IPS-18c (cell line): Measurements from ENCODE around the gene UBASH3A.
"Not testable (repeated sequence)": the region's sequence is repeated elsewhere in the genome, so short reads cannot be mapped to it uniquely, and the experiment has no call there.

Experiments
- H3K4me3 ChIP-seq: 2 replicates; pipeline ENCODE4 v1.7.0; 2013; ENCODE audit warnings: low read depth, mild to moderate bottlenecking, low read length, moderate library complexity; ENCODE audit not compliant: insufficient read depth
- H3K9me3 ChIP-seq: one replicate; pipeline ENCODE4 v1.6.1; 2013; ENCODE audit warnings: mild to moderate bottlenecking, low read length, moderate library complexity; ENCODE audit not compliant: control insufficient read depth, insufficient read depth

UBASH3A gene

DNA sequence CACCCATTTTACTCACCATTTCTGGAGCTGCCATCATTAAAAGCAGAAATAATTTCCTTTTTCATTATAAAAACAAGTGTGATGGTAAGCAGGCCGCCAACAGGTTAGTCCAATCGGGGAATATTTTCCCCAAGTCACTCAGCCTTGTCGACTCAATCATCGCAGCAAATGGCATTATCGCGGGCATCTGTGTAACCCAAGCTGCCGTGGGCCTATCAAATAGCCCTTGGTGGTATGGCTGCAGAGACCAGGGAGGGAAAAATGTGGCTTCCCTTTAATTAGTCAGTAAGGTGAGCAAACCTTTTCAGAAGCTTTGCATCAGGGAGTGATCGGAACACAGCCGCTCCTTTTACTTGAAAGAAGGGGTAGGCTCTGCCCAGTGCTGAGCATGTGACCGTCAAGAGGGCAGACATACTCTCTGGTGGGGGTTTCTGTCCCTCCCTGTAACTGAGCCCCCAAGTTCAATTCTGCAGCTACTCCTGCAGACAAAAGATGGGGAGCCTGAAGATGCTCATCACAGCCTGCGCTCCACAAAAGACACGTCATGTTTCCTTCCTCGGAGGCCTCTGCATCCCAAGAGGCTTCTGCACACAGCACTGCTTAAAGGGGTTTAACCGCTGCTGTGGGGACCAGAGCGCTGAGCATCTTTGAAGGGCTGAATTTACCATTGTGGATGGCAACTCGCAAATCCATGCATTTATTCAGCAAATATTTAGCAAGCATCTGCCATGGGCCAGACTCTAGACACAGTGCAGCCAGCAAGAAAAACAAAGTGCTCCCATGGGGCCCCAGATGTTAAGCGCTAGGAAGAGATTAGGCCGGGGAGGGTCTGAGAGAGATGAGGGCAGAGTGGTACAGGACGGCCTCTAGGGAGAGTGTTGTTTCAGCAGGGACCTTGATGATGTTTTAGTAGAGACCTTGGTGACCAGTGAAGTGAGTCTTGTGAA lies 6.6 kb upstream of the UBASH3A start:
- Histone ChIP-seq H3K9me3 (no peaks in the 10 kb centered on the region), H3K4me3 (no peak overlapping the region)

GRCh38 chr21:42397746-42398394 lies 5.8 kb upstream of the UBASH3A start:
- H3K9me3 ChIP-seq = no peaks in the 10 kb centered on the region
- no peak overlapping the region for H3K4me3 ChIP-seq

DNA sequence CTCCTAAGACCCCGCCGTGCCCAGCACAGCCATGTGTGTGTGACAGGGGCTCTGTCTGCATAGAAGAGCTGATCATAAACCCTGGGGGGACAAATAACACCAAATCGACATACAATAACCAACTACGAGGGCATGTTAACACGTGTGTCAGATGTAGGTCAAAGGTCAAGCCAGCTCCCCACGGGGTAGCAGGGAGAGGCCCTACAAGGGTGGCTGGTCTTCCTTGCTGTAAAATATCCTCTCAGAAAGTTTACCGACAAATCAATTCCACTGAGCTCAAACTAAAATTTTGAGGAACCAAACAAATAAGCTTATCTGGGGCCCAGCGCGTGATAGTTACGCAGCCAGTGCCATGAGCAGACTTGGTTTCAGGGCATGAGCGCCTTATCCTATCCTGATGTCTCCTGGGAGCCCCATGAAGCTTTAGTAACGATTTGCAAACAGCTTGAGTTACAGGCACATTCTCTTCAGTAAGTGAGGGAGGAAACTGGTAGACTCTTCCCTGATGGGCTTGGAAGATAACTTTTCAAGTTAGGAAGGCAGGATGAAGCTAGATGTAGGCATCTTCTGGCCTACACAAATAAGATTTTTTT lies 5.2 kb upstream of the UBASH3A start:
- Histone ChIP-seq H3K9me3 (no peaks in the 10 kb centered on the region), H3K4me3 (no peak overlapping the region)

DNA sequence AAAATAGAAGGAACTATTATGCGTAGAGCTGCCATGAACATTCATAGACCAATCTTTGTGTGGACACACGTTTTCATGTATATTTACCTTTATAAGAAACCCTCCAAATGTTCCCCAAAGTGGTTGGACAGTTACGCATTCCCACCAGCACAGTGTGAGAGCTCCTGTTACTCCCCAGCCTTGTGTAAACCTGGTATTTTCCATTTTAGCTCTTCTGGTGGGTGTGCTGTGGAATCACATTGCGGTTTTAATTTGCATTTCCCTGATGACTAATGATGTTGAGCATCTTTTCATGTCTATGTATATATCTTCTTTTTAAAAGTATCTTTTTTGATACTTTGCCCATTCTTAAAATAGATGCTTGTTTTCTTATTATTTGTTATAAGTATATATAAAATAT lies 3.2 kb upstream of the UBASH3A start:
- Histone ChIP-seq H3K9me3 (no peaks in the 10 kb centered on the region), H3K4me3 (no peak overlapping the region)

DNA sequence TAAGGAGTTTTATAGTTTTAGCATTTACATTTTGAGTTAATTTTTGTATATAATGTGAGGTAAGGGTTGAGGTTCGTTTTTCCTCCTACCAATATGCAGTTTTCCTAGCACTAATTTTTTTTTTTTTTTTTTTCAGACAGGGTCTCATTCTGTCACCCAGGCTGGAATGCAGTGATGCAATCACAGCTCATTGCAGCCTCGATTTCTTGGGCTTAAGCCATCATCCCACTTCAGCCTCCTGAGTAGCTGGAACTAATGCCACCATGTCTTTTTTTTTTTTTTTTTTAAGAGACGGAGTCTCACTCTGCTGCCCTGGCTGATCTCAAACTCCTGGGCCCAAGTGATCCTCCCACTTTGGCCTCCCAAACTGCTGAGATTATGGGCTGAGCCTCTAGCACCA lies 2.5 kb upstream of the UBASH3A start:
- H3K9me3 ChIP-seq = no peaks in the 10 kb centered on the region
- H3K4me3 ChIP-seq = no peak overlapping the region

GRCh38 chr21:42401820-42402251 lies 1.9 kb upstream of the UBASH3A start:
- Histone ChIP-seq H3K9me3 (no peaks in the 10 kb centered on the region), H3K4me3 (no peak overlapping the region)

- Histone ChIP-seq H3K4me3 (no peak overlapping the region), H3K9me3 (no peaks in the 10 kb centered on the region)
These were observed 837 bp downstream of the UBASH3A start for GRCh38 chr21:42404539-42404938.

- H3K4me3 ChIP-seq = no peak overlapping the region
- no peaks in the 10 kb centered on the region for H3K9me3 ChIP-seq
These were observed 1.6 kb downstream of the UBASH3A start for GRCh38 chr21:42405064-42406013.

DNA sequence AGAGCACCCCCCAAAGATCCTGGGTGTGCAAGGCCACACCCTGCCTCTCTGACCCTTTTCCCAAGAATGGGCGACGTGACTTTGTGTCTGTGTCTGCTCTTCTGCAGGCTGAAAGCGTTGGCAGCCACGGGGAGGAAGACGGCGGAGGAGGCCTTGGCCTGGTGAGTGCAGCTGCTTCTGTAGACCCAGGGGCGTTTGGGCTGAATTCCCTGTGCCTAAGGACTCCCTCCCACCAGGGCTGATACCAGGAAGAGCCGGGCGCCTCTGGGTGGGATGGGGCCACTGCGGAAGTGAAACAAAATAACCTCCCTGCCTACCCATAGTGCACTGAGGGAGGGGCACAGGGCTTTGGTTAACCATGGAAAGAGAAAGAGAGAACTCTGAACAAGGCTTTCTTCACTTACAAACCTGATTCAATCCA lies 2.5 kb downstream of the UBASH3A start:
- Histone ChIP-seq H3K9me3 (no peaks in the 10 kb centered on the region), H3K4me3 (no peak overlapping the region)

DNA sequence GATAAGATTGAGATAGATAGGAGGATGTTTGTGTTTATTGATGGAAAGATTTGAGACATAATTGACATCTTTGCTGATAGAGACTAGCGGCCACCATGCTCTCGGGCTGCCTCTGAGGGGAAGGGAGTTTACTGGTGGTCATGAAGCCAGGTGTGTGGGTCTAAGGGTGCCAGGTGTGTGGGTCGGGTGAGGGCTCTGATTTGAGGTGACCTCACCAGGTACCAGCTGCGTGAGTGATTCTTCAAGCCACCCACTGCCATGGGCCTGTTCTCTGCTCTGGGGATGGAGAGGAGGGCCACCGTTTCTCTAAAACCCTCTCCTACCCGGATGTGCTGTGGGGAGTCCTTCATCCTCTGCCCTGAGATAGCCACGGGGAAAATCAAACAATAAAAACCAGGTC lies 3.2 kb downstream of the UBASH3A start:
- no peak overlapping the region for H3K4me3 ChIP-seq
- H3K9me3 ChIP-seq = no peaks in the 10 kb centered on the region

GRCh38 chr21:42407476-42407875 lies 3.8 kb downstream of the UBASH3A start:
- H3K4me3 ChIP-seq = no peak overlapping the region
- H3K9me3 ChIP-seq = no peaks in the 10 kb centered on the region

DNA sequence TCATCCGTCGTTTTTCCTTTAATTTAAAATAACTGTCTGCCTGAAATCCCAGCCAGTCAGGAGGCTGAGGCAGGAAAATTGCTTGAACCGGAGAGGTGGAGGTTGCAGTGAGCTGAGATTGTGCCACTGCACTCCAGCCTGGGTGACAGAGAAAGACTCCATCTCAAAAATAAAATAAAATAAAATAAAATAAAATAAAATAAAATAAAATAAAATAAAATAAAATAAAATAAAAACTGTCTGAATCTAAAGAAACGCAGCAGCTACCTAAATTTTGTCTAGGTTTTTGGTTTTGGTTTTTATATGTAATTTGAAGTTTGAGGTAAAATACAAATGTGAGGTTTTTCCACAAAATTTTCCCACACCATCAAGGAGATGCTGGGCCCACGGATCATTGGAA lies 5.0 kb downstream of the UBASH3A start:
- H3K9me3 ChIP-seq, H3K4me3 ChIP-seq: not testable (repeated sequence)

DNA sequence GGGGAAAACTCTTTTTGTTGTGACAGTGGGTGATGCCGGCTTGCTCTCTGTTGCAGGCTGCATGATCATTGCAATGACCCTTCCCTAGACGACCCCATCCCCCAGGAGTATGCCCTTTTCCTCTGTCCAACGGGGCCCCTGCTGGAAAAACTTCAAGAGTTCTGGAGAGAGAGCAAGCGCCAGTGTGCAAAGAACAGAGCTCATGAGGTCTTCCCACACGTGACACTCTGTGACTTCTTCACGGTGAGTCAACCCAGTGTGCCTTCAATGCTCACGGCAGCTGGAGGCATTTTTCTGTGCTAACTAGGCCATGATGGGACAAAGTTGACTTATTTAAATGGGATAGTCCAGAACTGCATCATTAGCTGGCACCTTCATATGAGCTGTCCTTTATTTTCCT lies 5.7 kb downstream of the UBASH3A start:
- Histone ChIP-seq H3K9me3 (no peaks in the 10 kb centered on the region), H3K4me3 (no peak overlapping the region)

GRCh38 chr21:42411197-42411869 lies 7.6 kb downstream of the UBASH3A start:
- Histone ChIP-seq H3K9me3 (no peaks in the 10 kb centered on the region), H3K4me3 (no peak overlapping the region)

- no peak overlapping the region for H3K4me3 ChIP-seq
These were observed 8.4 kb downstream of the UBASH3A start for GRCh38 chr21:42411891-42412635.

GRCh38 chr21:42412636-42412933 lies 8.9 kb downstream of the UBASH3A start:
- no peaks in the 10 kb centered on the region for H3K9me3 ChIP-seq
- no peak overlapping the region for H3K4me3 ChIP-seq

More at GRCh38 chr21:42411891-42412635, 8.4 kb downstream of the UBASH3A start:
- no peaks in the 10 kb centered on the region for H3K9me3 ChIP-seq
